GM18520 (cell line): ENCODE measurements around the gene HTN1.
"Not testable (repeated sequence)": the region's sequence is repeated elsewhere in the genome, so short reads cannot be mapped to it uniquely, and the experiment has no call there.

ENCODE experiments used
- ATAC-seq: cut with Tn5 transposase; IDR thresholded peaks from one replicate; pipeline ENCODE4 v1.9.1; 2021; ENCODE audit not compliant: unreplicated experiment

The HTN1 gene

GRCh38 chr4:70050138-70050537, at the start of gene HTN1:
Gene HTN1 (plus strand): TSS chr4:70050438. CDS start chr4:70053077, 2,639 bp downstream.
- ATAC-seq: not testable (repeated sequence)

DNA sequence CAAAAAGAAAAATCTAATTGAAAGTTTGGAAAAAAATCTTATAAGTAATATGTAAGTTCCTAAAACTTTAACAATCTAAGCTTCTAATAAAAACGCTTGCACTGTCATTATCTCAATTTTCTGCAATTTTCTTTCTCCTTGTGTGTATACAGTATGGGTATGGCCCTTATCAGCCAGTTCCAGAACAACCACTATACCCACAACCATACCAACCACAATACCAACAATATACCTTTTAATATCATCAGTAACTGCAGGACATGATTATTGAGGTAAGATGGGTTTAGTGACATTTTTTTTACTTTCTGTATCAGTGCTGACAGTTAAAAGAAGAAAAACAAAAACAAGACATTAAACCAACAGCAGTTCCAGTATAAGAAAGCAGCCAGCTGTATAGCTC, 49.5 kb upstream of the HTN1 start:
- no peak for ATAC-seq

DNA sequence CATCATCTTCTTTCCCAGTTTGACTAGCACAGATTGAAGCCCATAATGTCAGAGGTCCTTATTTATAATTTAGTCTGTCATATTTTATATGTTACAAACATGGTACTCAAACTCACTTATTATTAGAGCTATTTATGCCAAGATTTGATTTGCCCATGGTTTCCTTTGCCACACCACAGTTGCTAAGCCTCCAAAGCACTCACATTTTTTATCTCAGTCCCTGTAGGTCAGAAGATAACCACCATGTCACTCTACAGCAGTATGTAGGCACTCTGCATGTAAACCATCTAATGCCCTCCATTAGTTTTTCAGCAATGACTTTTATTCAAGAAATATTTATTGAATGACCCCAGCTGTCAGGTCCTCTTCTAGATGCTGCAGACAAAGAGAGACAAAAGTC, 47.7 kb upstream of the HTN1 start:
- no peak for ATAC-seq

DNA sequence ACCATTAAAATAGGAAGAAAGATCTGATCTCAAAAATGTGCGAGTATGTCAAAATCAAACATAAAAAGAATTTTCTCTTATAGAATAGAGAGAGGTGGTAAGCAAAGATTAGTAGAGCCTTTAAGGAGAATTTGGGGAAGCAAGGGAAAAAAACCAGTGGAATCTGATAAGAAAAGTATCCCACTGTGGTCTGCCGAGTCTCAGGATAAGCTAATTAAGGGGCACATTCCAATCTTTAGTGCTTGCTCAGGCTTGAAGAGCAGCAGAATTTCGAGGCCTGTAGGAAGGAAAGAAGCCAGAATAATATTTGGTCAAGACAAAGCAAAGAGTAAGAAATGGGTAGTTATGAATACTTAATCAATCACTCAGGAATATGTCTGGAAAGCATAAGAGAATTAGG, 41.5 kb upstream of the HTN1 start:
- no peak for ATAC-seq

GRCh38 chr4:70019006-70019405, 31.2 kb upstream of the HTN1 start:
- not testable (repeated sequence) for ATAC-seq

DNA sequence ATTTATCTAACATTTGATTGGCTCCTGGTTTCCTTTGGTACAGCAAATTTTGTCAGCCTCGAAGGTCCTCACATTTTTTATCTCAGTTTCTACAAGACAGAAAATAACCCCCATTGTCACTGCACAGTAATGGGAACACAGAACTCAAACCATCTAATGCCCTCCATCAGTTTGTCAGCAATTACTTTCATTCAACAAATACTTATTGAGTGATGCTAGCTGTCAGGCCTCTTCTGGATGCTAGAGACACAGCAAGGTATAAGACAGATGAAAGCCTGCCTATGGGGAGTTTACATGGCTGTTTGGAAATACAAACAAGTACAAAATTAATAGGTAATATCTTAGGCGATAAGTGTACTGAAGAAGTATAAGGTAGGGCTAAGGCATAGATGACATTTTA, 27.0 kb upstream of the HTN1 start:
- ATAC-seq: no peak

DNA sequence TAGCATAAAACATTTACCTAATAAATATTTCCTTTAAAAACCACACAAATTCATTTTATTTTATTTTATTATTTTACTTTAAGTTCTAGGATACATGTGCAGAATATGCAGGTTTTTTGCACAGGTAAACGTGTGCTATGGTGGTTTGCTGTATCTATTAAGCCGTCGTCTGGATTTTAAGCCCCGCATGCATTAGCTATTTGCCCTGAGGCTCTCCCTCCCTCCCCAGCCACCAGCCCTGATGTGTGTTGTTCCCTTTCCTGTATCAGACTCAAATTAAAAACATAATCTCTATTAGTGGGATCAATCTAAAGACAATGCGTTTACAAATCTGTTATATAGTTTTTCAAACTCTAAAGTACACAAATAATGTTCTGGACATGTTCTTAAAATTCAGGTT, 23.2 kb upstream of the HTN1 start:
- no peak for ATAC-seq

DNA sequence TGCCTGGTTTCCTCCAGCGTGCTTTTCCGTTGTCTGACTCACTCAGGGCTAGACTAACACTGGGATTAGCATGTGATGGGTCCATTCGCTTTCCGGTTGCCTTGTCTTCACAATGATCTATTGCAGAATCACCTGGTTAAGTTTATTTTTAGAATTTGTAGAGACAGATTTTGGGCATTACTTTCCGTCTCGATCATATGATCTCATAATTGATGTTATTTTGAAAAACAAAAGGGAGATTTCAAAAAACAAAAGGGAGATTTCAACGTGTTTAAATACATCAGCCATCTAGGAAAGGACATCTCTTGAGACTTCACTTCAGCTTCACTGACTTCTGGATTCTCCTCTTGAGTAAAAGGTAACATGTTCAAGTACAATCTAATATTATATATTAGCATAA, 22.1 kb upstream of the HTN1 start, which contains the start of gene HTN3:
TSS of gene HTN3 (plus strand) at position 301 of the 400 bp plus-strand sequence. CDS start 2,282 bp downstream, outside the sequence.
- ATAC-seq: not testable (repeated sequence)

GRCh38 chr4:70037559-70037958, 12.7 kb upstream of the HTN1 start:
- not testable (repeated sequence) for ATAC-seq

- not testable (repeated sequence) for ATAC-seq
Measured at GRCh38 chr4:70039928-70040327, 10.3 kb upstream of the HTN1 start.

DNA sequence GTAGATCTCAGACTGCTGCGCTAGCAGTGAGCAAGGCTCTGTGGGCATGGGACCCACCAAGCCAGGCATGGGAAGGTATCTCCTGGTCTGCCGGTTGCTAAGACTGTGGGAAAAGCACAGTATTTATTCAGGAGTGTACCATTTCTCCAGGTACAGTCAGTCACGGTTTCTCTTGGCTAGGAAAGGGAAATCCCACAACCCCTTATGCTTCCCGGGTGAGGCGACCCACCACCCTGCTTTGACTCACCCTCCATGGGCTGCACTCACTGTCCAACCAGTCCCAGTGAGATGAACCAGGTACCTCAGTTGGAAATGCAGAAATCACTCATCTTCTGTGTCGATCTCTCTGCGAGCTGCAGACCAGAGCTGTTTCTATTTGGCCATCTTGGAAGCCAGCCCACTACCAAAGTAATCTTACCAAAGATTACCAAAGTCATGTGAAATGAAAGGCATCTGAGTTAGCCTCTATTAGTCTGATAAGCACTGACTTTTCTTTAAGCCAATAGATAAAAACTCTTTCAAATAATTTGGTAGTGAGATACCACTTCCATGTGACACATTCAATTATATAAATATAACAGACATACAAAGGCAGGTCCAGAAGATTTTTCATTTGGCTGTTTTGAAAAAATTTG, 8.5 kb upstream of the HTN1 start:
- no peak for ATAC-seq

GRCh38 chr4:70056534-70056933, 6.3 kb downstream of the HTN1 start:
- ATAC-seq: not testable (repeated sequence)

DNA sequence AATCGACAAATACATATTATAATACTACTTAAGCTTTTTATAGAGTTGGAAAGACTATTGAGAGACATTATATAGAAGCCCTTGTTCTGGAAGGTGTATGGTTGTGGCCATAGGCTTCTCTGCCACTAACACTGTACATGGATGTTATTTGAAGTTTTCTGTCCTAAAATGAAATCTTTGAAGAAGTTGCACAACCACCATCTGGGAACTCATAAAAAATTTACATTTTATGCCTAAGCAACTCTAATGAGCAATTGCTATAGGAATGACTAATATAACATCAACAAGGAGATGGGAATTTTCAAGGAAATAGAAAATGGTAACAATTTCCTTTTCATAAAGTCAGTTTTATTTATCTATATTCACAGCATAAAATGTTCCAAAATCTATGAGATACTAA, 7.4 kb downstream of the HTN1 start:
- no peak for ATAC-seq

DNA sequence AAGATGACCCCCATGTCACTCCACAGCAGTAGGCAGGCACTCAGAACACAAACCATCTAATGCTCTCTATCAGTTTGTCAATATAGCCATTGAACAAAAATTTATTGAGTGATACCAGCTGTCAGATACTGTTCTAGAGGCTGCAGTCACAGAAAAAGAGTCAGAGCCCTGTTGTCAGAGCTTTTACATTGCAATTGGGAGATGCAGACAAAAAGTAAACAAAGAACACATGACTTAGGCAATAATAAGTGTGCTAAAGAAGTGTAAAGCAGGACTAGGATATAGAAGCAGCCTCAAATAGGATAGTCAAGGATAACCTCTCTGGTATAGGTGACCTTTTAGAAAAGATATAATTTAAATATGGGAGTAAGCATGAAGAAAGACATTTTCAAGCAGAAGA, 8.9 kb downstream of the HTN1 start:
- ATAC-seq: no peak

- ATAC-seq: peak; percentile 78
Measured at GRCh38 chr4:70062000-70062399, 11.8 kb downstream of the HTN1 start.

- no peak for ATAC-seq
Measured at GRCh38 chr4:70080205-70080604, 30.0 kb downstream of the HTN1 start.

DNA sequence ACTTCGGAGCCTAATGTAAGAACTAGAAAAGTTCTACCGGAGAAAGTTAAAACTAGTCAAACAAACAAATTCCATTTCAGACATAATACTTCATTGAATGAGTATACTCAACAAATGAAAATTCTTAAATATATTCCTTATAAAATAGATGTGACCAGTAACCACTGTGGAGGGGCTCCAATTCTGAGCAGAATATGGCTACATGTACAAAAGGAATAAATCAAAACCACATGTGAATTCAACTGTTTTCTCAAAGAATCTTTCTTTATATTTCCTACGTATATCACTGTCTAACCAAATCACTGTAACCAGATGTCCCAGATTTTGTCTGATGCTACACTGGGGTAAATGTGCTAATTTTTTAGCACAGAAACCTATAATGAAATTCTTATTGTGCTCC, 49.0 kb downstream of the HTN1 start:
- no peak for ATAC-seq
